NCI-H460 (cell line): ENCODE data around the gene SYT6. TPM values are rescaled to one million over a fixed set of nuclear protein-coding genes. Genes with fewer than 3 reads are reported as not detected.
A peak's percentile ranks its signal among the peaks of the same experiment; 100 is the strongest.

Experiments
- DNase-seq: peaks from one replicate; pipeline ENCODE4 v3.0.0-alpha.2; 2016; ENCODE audit warnings: low read depth; ENCODE audit errors: extremely low read depth
- total RNA-seq: library from RNA; depleted of rRNA; stranded (reverse); fragments of >200 nt; shearing (Covaris generic); gene quantifications from 2 replicates; pipeline ENCODE4 v1.2.3, GENCODE V29; 2014

The SYT6 gene
- total RNA-seq, 1 experiment from 2014 or later, result not detected

DNA sequence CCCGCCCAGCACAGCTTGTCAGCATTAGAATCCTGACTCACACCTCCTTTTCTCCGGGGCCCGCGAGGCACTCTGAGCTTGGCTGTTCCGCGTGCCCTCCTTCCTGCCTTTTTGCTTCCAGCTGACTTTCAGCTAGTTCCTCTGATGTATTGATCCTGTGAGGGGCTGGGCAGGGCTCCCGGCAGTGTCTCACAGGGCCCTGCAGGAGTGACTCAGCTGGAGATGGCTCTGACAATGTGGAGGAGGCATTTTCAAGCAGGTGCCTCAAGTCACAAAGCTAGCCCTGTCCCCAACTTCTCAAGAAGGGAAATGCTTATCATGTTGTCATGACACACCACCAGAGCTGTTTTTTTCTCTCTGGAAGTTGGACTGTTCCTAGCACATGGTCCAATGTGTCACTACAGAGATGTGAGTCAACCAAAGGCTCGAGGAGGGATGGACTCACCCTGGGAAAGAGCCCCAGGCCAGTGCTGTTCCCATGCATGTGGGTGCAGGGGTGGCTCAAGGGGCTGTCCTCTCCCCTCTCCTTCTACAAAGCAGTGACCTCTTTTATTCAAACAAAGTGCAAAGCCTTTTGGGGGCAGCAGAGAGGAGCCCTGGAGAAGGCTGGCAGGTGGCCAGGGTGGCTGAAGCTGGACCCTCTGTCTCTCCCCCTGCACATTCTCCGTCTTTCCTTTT is 30.6 kb downstream of the SYT6 start:
- no peak for DNase-seq

DNA sequence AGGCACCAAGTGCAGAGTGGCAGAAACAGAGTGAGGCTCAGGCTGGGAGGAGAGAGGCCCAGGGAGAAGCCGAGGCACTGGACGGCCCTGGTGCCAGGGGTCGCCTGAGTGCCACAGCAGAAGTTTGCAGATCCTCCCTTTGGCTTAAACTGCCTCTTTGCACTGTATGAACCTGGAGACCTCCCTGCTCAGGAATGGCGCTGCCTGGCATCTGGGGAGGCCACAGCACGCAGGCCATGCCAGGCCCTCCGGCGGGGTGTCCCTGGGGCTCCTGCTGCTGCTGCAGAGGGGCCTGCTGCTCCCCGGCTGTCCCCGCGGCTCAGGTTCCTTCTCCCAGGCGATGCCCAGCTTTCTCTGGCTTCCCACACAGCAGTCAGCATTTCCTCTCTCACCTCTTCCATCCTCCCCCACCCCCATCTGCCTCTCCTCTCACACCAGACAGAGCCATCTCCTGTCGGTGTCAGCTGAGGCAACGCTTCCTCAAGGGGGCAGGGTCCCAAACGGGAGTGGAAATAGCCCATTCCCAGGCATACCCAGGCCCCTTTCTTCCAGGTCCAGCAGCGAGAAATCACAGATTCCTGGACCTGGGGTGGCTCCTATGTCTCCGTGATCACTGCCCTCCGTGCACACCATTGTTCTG is 35.2 kb downstream of the SYT6 start:
- no peak for DNase-seq

DNA sequence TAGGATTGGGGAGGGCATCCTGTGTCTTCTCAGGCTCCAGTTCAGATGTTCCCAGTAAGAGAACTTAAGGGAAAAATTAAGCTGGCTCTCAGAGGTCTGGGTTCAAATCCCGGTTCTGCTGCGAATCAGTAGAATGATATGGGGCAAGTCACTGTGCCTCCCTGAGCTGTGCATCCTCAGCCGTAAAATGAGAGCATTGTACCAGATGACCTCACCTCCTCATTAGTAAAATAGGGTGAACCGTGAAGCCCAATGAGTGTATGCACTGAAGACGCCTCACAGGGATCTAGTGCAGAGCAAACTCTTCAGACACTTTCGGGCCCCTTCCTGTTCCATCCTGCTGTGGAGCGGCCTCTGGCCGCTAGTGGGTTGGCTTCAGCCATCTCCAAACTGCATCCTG is 36.0 kb downstream of the SYT6 start:
- DNase-seq, result no peak

DNA sequence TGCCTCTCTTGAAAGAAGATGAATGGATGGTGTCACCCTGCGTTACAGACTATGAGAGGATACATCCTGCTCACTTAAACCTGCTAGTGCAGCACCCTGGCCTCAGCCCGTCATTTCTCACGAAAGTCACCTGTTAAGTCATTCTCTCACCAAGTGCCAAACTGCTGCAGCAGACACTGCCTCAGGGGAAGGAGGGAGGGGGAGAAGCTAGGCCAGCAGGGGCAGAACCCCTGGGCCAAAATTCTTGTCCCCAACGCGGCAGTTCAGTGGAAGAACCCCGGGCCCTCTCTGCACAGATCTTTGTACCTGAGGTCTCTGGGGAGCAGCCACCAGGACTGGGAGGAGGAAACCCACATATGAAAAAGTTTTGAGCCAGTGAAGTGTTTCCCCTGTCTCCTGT is 37.6 kb downstream of the SYT6 start:
- DNase-seq, result no peak

DNA sequence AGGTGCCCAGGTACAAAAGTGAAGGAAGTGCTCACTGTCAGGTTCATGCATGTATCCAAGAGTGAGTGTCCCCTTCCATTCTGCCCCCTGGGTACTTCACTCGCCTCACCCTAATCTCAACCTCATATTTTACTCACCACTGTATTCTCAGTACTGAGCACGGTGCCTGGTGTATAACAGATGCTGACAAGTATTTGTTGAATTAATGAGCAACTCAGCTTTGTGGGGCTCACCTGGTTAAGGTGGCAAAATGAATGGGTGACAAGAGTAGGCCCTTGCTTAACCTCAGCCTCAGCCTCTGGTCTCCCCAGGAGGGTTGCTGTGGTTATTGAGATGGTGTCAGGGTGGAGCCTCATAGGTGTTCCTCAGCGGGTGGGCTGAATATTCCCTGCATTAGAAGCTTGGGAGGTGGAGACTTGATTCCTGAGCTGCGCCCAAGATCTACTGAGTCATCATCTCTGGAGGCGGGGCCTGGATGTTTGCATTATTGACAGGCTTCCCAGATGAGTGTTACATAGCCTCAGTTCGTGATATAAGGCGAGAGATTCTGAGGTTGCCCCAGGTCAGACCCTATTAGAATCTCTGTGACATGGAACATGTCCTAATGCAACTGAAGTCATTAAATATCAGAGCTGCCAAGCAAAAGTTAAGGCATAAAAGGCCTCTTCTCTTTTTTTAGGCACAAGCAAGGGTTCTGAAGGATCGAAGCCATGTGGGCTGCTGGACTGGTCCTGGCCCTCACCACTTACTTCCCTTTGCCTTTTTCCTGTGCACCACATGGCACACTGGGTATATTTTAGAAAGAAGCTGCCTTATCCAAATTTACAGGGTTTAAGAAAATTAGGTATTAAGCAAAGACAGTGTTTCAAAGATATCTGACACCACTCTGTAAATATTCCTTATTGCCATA is 39.2 kb downstream of the SYT6 start:
- peak; percentile 76 for DNase-seq

DNA sequence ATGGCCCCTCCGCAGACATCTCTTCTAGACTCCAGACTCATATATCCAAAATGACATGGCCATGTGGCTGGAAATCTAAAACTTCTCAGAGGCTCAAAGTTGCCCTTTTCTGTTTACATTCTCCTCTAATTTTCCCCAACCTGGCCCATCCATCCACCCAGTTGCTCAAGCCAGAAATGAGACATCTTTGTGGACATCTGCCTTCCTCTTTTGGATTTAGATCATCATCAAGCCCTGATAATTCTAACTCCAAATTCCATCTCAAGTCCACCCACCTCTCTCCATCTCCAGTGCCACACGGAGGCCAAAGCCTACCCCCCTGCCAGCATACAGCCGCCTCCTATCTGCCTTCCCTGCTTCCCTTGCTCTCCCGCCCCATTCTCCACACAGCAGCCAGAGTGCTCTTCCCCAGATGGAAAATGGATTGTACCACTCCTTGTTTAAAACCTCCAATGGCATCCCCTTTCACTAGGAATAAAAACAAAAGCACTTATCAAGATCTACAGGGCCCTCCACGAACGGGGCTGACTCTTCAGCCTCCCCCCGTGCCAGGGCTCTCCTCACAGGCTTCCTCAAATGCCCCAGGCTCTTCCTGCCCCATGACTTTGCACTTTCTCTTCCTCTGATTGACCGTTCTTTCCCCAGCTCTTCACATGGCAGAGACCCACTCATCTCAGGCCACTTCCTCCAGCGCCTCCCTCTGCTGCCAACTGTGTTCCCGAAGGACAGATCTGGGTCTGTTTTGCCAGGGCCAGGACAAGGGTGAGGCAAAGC is 40.1 kb downstream of the SYT6 start:
- DNase-seq, result peak; percentile 50

DNA sequence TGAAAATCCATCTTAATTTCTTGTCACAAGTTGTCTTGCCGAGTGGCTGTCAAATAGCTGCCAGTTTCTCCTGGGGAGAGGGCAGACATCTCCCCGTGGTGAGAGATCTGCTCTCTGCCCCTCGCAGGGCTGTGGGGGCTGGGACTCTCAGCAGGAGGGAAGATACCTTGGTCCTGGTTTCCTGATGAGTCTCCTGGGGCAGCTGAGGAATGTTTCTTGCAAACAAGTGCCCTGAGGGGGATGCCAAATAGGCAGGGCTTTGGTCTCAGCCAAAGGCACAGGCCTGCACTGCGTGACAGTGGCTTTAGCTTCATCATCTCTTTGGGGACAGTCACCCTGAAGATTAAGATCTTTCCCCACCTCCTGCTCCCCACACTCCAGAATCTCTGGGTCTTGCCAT is 40.9 kb downstream of the SYT6 start:
- DNase-seq, result no peak

DNA sequence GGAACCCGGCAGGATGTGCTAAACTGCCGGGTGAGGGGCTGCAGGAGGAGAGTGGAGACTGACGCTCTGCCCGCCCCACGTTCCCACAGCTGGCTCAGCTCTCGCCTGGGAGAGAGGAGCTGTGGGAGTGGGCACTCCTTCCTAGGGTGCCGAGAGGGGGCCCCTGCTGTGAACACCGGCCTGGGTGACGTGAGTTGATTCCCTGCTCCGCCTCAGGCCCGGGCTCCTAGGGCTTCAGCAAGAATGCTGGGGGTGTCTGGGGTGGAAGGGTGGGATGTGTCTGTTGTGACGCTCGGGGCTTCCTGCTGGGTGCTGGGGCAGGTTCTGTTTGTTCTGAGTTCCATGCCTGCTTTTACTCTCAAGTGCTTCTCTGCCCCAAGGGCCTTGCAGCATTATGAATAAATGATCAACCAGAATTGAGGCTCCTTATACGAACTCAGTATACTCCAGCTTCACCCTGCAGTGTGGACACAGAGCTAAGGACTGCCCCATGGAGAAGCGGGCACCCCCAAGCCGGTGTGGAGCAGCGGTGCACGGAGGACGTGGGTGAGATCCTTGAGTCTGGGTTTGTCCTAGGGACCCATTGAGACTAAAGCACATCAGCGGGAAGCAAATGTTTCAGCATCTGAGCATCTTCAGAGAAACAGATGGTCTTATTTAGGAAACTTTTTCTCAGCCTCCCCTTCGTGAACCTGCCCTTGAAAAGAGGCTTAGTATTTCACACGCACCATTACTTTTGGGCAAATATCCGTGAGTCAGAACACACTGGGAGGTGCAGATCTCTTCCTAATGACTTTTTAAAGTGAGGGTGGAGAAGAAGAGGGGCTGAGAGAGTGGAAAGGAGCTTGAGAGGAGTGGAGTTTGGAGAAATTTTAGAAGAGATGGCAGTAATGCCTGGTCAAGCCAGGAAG is 41.7 kb downstream of the SYT6 start:
- DNase-seq, result no peak

DNA sequence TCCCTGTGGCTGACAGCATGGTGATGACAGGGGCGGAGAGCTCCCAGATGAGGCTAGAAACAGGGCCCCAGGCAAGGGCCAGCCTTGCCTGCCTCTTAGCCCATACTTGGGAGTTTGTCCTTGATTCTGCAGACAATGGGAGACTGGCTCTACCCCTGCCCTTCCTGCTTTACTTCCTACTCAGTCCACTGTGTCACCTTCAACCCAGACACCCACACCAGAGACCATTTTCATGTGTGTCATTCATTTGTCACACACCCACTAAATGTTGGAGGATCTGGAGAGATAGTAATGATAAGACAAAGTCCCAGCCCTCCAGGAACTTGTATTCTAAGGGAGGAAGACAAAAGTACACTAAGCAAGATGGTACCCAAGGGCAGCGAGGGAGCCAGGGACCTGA is 43.7 kb downstream of the SYT6 start:
- no peak for DNase-seq

DNA sequence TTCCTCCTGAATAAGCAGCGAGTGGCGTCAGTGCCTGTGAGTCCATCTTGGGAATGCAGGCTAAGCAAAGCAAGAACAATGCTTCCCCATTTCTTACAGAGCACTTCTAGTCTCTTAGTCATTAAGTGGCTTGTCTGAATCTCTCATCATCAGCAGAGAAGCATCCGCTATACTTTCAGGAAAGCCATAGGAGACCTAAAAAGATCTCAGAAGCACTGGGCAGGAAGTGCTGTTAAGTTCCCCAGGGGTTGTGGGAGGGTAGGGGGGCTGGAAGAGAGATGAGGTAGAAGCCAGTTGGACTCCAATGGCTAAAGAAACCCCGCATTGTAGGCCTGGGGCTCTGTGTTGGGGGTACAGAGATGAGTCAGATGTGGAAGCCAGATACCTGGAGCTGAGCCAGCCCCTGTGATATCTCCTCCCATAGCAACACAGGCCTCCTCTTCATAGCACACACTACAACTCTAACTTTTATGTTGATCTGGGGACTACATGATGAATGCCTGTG is 44.9 kb downstream of the SYT6 start:
- DNase-seq, result no peak

DNA sequence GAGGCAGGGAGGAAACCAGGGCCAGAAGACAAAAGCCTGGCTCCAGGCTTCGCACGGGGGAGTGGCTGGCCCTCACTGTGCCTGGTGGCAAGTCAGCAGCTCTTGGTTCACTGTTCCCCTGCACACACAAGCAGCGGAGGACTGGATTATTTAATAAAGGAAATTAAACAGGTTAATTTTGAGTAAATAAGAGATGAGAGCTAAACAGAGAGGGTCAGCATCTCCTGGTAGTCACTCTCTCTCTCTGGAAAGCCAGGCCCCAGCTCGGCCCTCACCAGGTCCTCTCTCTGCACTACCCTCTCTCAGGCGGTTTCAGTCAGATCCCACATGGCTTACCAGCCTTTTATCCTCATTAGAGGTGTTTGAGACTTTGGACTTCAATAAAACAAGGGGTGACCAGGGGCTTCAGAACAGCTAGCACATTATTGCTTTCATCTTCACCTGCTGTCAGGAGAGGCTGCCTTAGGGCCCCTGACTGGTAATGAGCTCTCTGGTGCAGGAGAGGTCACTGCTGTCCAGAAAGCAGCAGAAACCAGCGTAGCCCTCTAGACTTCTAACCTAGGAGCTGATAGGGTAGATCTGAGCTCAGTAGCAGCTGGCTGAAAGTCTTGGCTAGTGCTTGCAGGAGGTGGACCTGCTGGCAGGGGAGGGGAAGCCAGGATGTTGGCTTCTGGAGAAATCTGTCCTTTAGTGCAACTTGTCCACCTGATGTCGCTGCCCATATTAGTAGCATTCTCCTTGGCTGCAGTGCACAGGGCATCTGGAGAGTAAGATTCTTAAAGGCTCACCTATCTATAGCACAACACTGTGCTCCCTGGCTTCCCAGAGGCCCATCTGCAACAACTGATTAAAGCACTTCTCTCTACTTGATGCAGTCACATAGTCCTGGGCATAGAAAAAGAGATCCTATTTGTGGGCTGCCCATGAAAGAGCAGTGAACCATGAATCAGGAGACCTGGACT is 45.9 kb downstream of the SYT6 start:
- no peak for DNase-seq

DNA sequence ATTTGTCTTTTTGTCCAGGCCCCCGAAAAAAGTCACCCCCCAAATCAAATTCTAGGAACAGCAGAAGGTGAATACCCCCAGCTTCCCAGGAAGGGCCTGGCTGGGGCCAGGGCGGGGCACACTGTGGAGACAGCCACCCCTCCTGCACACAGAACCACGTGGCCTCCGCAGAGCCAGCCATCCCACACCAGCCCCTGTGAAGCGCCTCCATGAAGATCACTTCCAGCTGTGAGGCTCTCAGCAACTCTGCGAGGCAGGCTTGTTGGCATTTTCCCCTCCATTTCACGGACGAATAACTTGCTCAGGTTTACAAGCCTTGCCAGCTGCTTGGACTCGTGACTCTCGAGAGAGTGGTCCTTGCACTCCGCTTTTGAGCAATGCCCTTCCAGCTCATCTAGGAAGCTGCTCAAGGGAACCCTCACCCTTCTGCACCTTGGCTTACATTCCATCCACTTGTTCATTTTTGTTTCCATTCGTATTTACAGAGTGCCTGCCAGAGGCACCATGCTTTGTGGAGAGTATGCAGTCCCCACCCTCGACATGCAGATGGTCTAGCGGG is 48.2 kb downstream of the SYT6 start:
- no peak for DNase-seq

DNA sequence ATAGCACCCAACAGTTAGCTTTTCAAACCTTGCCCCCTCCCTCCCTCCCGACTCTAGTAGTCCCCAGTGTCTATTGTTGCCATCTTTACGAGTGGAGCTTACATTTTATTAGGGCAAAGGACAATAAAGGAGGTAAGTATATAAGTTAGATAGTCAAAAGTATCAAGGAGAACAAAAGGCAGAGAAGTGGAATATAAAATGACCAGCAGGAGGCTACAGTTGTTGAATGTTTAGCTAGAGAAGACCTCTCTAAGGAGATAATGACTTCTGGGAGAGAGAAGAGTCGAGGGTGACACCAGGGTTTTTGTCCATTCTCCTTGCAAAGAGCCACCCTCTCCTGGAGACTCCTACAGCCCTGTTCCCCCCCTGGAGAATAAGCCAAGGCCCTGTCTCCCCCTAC is 48.7 kb downstream of the SYT6 start:
- no peak for DNase-seq

DNA sequence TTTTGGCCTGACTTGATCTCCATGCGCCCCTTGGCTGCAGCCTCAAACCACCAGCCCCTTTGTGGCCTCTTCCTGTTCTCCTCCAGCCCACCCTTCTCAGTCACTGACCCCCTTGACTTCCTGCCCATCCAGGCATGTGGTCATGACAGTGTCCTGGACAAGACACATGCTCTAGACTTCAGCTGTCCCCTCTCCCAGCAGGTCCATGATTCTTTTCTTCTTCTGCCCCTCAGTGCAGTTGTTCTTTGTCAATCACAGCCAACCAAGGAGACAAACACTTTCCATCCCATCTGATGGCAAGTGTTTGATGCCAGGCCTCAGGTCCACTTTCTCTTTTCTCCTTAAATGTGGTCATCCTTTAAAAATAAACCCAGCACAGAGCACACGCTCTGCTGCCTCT is 49.7 kb downstream of the SYT6 start:
- DNase-seq, result no peak

DNA sequence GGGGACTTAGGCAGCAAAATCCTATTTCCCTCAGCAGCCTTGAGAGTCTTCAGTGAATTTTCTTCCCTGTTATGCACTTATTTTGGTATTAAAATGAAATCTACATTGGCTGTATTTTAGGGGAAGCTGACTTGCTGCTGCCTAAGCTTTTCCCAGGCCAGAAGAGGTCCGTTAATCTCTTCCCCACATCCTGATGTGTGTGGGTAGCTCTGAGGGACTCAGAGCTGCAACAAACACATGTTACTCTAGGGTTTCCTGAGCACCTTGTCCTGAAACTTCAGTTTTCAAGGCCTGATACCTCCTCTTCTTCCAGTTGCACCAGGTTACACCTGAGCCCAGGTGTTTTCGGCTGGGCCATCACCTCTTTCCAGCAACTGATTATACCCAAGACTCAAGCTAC is 51.5 kb downstream of the SYT6 start:
- no peak for DNase-seq

DNA sequence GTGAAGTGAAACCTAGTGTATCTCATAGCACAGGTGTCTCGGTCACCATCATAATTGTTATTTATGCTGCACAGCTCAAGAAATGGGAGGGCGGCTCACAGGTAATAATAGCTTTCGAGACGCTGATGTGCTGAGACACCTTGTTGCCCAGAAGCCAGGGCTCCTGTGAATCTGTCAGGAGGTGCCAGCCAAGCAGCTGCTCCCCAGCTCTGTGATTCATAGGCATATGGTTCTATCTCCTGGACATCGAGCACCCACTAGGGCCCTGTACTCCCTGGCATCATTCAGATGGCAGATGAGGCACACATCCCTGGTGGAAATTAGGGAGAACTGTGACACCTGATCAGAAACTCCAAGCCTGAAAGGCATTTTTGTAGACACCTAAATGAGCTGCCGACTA is 53.5 kb downstream of the SYT6 start:
- DNase-seq, result no peak

DNA sequence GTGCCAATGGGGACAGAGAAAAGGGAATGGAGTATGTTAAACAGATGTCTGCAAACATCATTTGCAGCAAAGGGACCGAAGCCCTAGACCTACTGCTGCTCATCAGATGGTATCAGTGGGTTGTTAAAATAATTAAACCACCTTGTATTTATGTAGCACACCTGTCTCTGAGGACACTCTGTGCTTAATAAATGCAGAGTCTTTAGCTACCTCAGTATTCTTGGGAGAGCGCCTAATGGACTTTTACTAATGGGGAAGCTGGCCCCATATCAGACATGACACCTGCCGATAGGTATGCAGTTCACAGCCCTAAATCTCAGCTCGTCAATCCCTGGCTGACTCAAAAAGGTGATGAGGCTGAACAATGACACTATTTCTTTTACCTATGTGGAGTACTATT is 54.4 kb downstream of the SYT6 start:
- no peak for DNase-seq

DNA sequence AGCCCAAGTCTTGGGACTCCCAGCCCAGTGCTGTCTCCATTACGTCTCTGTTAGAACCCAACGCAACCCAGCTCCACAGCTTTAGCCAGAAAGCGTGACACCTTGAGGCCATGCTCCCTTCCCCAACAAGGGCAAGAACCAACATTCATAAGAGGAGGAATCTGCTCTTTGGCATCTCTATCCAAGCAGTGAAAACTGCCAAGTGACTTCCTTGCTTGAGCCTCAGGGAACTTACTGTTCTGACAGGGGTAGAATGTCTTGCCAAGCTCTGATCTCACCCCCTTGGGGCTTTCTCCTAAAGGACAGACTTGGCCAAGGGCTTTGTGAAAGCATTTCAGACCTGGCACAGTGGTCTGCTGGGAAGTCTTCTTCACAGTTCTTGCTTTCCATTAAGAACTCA is 56.6 kb downstream of the SYT6 start:
- DNase-seq, result no peak
